ENCODE measurements around the gene CLHC1. TPM values are rescaled to one million over a fixed set of nuclear protein-coding genes. Genes with fewer than 3 reads are reported as not detected.
A peak's percentile ranks its signal among the peaks of the same experiment; 100 is the strongest.

CLHC1 gene
- total and polyA plus RNA-seq, 4 donors, result 18.4 to 29.6 (median 24.2) TPM

GRCh38 chr2:55176094-55176415 is 56.0 kb downstream of the CLHC1 start:
- no peaks in the 10 kb centered on the region for H3K36me3 ChIP-seq (ENCODE audit: control insufficient read depth, insufficient read depth, low read length)
- H3K27ac ChIP-seq (ENCODE audit: low read depth, low read length), result no peak overlapping the region
- no peak for DNase-seq (ENCODE audit: low read depth in 4 of 6, low spot score in 6 of 6)
- no peaks in the 10 kb centered on the region for H3K4me1 ChIP-seq (ENCODE audit: control insufficient read depth, insufficient read depth, low read length)
- H3K9me3 ChIP-seq (ENCODE audit: control insufficient read depth, insufficient read depth, low read length), result no peaks in the 10 kb centered on the region
- 14% methylated on average over 1 of the region's 1 CpG for WGBS (ENCODE audit: insufficient coverage)
- no peaks in the 10 kb centered on the region for H3K27me3 ChIP-seq (ENCODE audit: control insufficient read depth, insufficient read depth, low read length)
- no peak overlapping the region for H3K4me3 ChIP-seq (ENCODE audit: low read depth, low read length)

GRCh38 chr2:55175254-55176093 is 56.6 kb downstream of the CLHC1 start:
- DNase-seq (ENCODE audit: low read depth in 4 of 6, low spot score in 6 of 6), result peak in 2 of 6 donors; percentile 72 to 89
- Histone ChIP-seq H3K27ac (ENCODE audit: low read depth, low read length) (no peak overlapping the region), H3K4me1 (ENCODE audit: control insufficient read depth, insufficient read depth, low read length) (no peaks in the 10 kb centered on the region), H3K27me3 (ENCODE audit: control insufficient read depth, insufficient read depth, low read length) (no peaks in the 10 kb centered on the region), H3K36me3 (ENCODE audit: control insufficient read depth, insufficient read depth, low read length) (no peaks in the 10 kb centered on the region), H3K4me3 (ENCODE audit: low read depth, low read length) (no peak overlapping the region), H3K9me3 (ENCODE audit: control insufficient read depth, insufficient read depth, low read length) (no peaks in the 10 kb centered on the region)
- WGBS (ENCODE audit: insufficient coverage), result no CpG with 5 or more reads among the region's 5 CpGs

- Histone ChIP-seq H3K36me3 (ENCODE audit: control insufficient read depth, insufficient read depth, low read length) (no peaks in the 10 kb centered on the region), H3K27ac (ENCODE audit: low read depth, low read length) (no peak overlapping the region), H3K27me3 (ENCODE audit: control insufficient read depth, insufficient read depth, low read length) (no peaks in the 10 kb centered on the region), H3K9me3 (ENCODE audit: control insufficient read depth, insufficient read depth, low read length) (no peaks in the 10 kb centered on the region), H3K4me3 (ENCODE audit: low read depth, low read length) (no peak overlapping the region), H3K4me1 (ENCODE audit: control insufficient read depth, insufficient read depth, low read length) (no peaks in the 10 kb centered on the region)
- no CpG with 5 or more reads among the region's 2 CpGs for WGBS (ENCODE audit: insufficient coverage)
- DNase-seq (ENCODE audit: low read depth in 4 of 6, low spot score in 6 of 6), result peak in 1 of 6 donors; percentile 70
Observed at GRCh38 chr2:55173438-55174054, 58.5 kb downstream of the CLHC1 start.

- no peaks in the 10 kb centered on the region for H3K27me3 ChIP-seq (ENCODE audit: control insufficient read depth, insufficient read depth, low read length)
- no peak for DNase-seq (ENCODE audit: low read depth in 4 of 6, low spot score in 6 of 6)
- no peaks in the 10 kb centered on the region for H3K9me3 ChIP-seq (ENCODE audit: control insufficient read depth, insufficient read depth, low read length)
- WGBS (ENCODE audit: insufficient coverage), result 81% methylated on average over 3 of the region's 3 CpGs
- no peak overlapping the region for H3K27ac ChIP-seq (ENCODE audit: low read depth, low read length)
- peaks cover 16% of the 10 kb centered on the region for H3K4me1 ChIP-seq (ENCODE audit: control insufficient read depth, insufficient read depth, low read length)
- no peaks in the 10 kb centered on the region for H3K36me3 ChIP-seq (ENCODE audit: control insufficient read depth, insufficient read depth, low read length)
- H3K4me3 ChIP-seq (ENCODE audit: low read depth, low read length), result no peak overlapping the region
Observed at GRCh38 chr2:55169915-55170314, 62.2 kb downstream of the CLHC1 start.

- no CpG with 5 or more reads among the region's 1 CpG for whole genome bisulfite sequencing (ENCODE audit: insufficient coverage)
- H3K27ac ChIP-seq (ENCODE audit: low read depth, low read length), result no peak overlapping the region
- peaks cover 18% of the 10 kb centered on the region for H3K4me1 ChIP-seq (ENCODE audit: control insufficient read depth, insufficient read depth, low read length)
- H3K4me3 ChIP-seq (ENCODE audit: low read depth, low read length), result no peak overlapping the region
- DNase-seq (ENCODE audit: low read depth in 4 of 6, low spot score in 6 of 6), result no peak
- no peaks in the 10 kb centered on the region for H3K27me3 ChIP-seq (ENCODE audit: control insufficient read depth, insufficient read depth, low read length)
- H3K36me3 ChIP-seq (ENCODE audit: control insufficient read depth, insufficient read depth, low read length), result no peaks in the 10 kb centered on the region
- no peaks in the 10 kb centered on the region for H3K9me3 ChIP-seq (ENCODE audit: control insufficient read depth, insufficient read depth, low read length)
Observed at GRCh38 chr2:55169359-55169758, 62.7 kb downstream of the CLHC1 start.

GRCh38 chr2:55168221-55169154 is 63.6 kb downstream of the CLHC1 start:
- 29% methylated on average over 3 of the region's 6 CpGs for WGBS (ENCODE audit: insufficient coverage)
- peak overlapping the region; percentile 74 for H3K27ac ChIP-seq (ENCODE audit: low read depth, low read length)

GRCh38 chr2:55165626-55166025 is 66.5 kb downstream of the CLHC1 start:
- no peak for DNase-seq (ENCODE audit: low read depth in 4 of 6, low spot score in 6 of 6)
- WGBS (ENCODE audit: insufficient coverage), result no CpG with 5 or more reads among the region's 1 CpG
- Histone ChIP-seq H3K4me1 (ENCODE audit: control insufficient read depth, insufficient read depth, low read length) (peaks cover 32% of the 10 kb centered on the region), H3K36me3 (ENCODE audit: control insufficient read depth, insufficient read depth, low read length) (no peaks in the 10 kb centered on the region), H3K9me3 (ENCODE audit: control insufficient read depth, insufficient read depth, low read length) (no peaks in the 10 kb centered on the region), H3K27ac (ENCODE audit: low read depth, low read length) (no peak overlapping the region), H3K4me3 (ENCODE audit: low read depth, low read length) (no peak overlapping the region), H3K27me3 (ENCODE audit: control insufficient read depth, insufficient read depth, low read length) (no peaks in the 10 kb centered on the region)

More at GRCh38 chr2:55168221-55169154, 63.6 kb downstream of the CLHC1 start:
- Histone ChIP-seq H3K36me3 (ENCODE audit: control insufficient read depth, insufficient read depth, low read length) (no peaks in the 10 kb centered on the region), H3K27me3 (ENCODE audit: control insufficient read depth, insufficient read depth, low read length) (no peaks in the 10 kb centered on the region), H3K9me3 (ENCODE audit: control insufficient read depth, insufficient read depth, low read length) (no peaks in the 10 kb centered on the region), H3K4me3 (ENCODE audit: low read depth, low read length) (no peak overlapping the region), H3K4me1 (ENCODE audit: control insufficient read depth, insufficient read depth, low read length) (peaks cover 18% of the 10 kb centered on the region)
- peak in 2 of 6 donors; percentile 85 to 94 for DNase-seq (ENCODE audit: low read depth in 4 of 6, low spot score in 6 of 6)

GRCh38 chr2:55164534-55165480 is 67.3 kb downstream of the CLHC1 start:
- Histone ChIP-seq H3K4me1 (ENCODE audit: control insufficient read depth, insufficient read depth, low read length) (peaks cover 32% of the 10 kb centered on the region), H3K4me3 (ENCODE audit: low read depth, low read length) (no peak overlapping the region), H3K27ac (ENCODE audit: low read depth, low read length) (no peak overlapping the region), H3K36me3 (ENCODE audit: control insufficient read depth, insufficient read depth, low read length) (no peaks in the 10 kb centered on the region), H3K9me3 (ENCODE audit: control insufficient read depth, insufficient read depth, low read length) (no peaks in the 10 kb centered on the region), H3K27me3 (ENCODE audit: control insufficient read depth, insufficient read depth, low read length) (no peaks in the 10 kb centered on the region)
- peak in 1 of 6 donors; percentile 58 for DNase-seq (ENCODE audit: low read depth in 4 of 6, low spot score in 6 of 6)
- WGBS (ENCODE audit: insufficient coverage), result 57% methylated on average over 7 of the region's 12 CpGs

Data from spinal cord (tissue), 10 donors.